Measurements from ENCODE around the gene CABLES1.

GRCh38 chr18:23204589-23205235 is 69.4 kb downstream of the CABLES1 start:
- TF ChIP-seq REST (IDR thresholded peaks at IDR 0.05; ENCODE audit: insufficient replicate concordance, low read depth) (no peak), CTCF (IDR thresholded peaks at IDR 0.05; ENCODE audit: insufficient read depth, low read length) (no peak), SPI1 (IDR thresholded peaks at IDR 0.05; ENCODE audit: borderline replicate concordance, low read depth) (no peak), POLR2AphosphoS5 (IDR thresholded peaks at IDR 0.05; ENCODE audit: low read depth) (no peak), GABPA (IDR thresholded peaks at IDR 0.05; ENCODE audit: low read depth) (no peak)

Measured in HL-60 (cell line).